GM21576 (cell line): Measurements from ENCODE around the gene ZNF236.

Experiments used
- ATAC-seq: cut with Tn5 transposase; IDR thresholded peaks from one replicate; pipeline ENCODE4 v1.9.1; 2021; ENCODE audit warnings: mild to moderate bottlenecking, moderate library complexity; ENCODE audit not compliant: unreplicated experiment

Gene ZNF236

GRCh38 chr18:76905821-76906220 lies 83.5 kb downstream of the ZNF236 start:
- no peak for ATAC-seq

- ATAC-seq = no peak
These were observed 85.9 kb downstream of the ZNF236 start for GRCh38 chr18:76908277-76908676.

GRCh38 chr18:76909439-76909838 lies 87.1 kb downstream of the ZNF236 start:
- no peak for ATAC-seq

- no peak for ATAC-seq
These were observed 89.1 kb downstream of the ZNF236 start for GRCh38 chr18:76911440-76911839.

GRCh38 chr18:76913583-76913982 lies 91.2 kb downstream of the ZNF236 start:
- ATAC-seq = no peak

GRCh38 chr18:76914314-76914713 lies 92.0 kb downstream of the ZNF236 start:
- no peak for ATAC-seq

GRCh38 chr18:76914796-76915195 lies 92.4 kb downstream of the ZNF236 start:
- ATAC-seq = no peak

- ATAC-seq = no peak
These were observed 93.1 kb downstream of the ZNF236 start for GRCh38 chr18:76915456-76915855.

- ATAC-seq = no peak
These were observed 98.6 kb downstream of the ZNF236 start for GRCh38 chr18:76920974-76921373.

- peak; percentile 97 for ATAC-seq
These were observed 99.8 kb downstream of the ZNF236 start for GRCh38 chr18:76922107-76922506.

- ATAC-seq = no peak
These were observed 101.2 kb downstream of the ZNF236 start for GRCh38 chr18:76923485-76924085.

GRCh38 chr18:76925501-76925900 lies 103.1 kb downstream of the ZNF236 start:
- ATAC-seq = no peak

GRCh38 chr18:76927223-76927725 lies 104.9 kb downstream of the ZNF236 start:
- ATAC-seq = no peak

- no peak for ATAC-seq
These were observed 106.0 kb downstream of the ZNF236 start for GRCh38 chr18:76928179-76928868.

GRCh38 chr18:76931171-76931570 lies 108.8 kb downstream of the ZNF236 start:
- ATAC-seq = no peak

GRCh38 chr18:76932026-76932819 lies 109.9 kb downstream of the ZNF236 start:
- ATAC-seq = no peak

- no peak for ATAC-seq
These were observed 113.5 kb downstream of the ZNF236 start for GRCh38 chr18:76935722-76936337.

- no peak for ATAC-seq
These were observed 114.5 kb downstream of the ZNF236 start for GRCh38 chr18:76936877-76937276.

GRCh38 chr18:76937597-76937996 lies 115.2 kb downstream of the ZNF236 start:
- ATAC-seq = no peak

GRCh38 chr18:76938619-76939018 lies 116.3 kb downstream of the ZNF236 start:
- no peak for ATAC-seq

- ATAC-seq = no peak
These were observed 118.9 kb downstream of the ZNF236 start for GRCh38 chr18:76941284-76941683.
